NCI-H748 (cell line): Measurements from ENCODE around the gene TMEM150B.

Experiments
- DNase-seq: peaks from one replicate; lab custom pipeline; 2025; ENCODE audit not compliant: unreplicated experiment; lab: John Stamatoyannopoulos, UW

Gene TMEM150B, protein sequence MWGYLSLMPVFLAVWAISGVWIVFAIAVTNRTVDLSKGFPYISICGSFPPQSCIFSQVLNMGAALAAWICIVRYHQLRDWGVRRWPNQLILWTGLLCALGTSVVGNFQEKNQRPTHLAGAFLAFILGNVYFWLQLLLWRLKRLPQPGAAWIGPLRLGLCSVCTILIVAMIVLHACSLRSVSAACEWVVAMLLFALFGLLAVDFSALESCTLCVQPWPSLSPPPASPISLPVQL

GRCh38 chr19:55325172-55325571 lies at the start of gene TMEM150B:
TSS of gene TMEM150B (minus strand) at chr19:55325341. CDS start at chr19:55321036, 4,305 bp downstream.
- DNase-seq: no peak

- DNase-seq: no peak
Measured at GRCh38 chr19:55373993-55374757, 49.0 kb upstream of the TMEM150B start.

DNA sequence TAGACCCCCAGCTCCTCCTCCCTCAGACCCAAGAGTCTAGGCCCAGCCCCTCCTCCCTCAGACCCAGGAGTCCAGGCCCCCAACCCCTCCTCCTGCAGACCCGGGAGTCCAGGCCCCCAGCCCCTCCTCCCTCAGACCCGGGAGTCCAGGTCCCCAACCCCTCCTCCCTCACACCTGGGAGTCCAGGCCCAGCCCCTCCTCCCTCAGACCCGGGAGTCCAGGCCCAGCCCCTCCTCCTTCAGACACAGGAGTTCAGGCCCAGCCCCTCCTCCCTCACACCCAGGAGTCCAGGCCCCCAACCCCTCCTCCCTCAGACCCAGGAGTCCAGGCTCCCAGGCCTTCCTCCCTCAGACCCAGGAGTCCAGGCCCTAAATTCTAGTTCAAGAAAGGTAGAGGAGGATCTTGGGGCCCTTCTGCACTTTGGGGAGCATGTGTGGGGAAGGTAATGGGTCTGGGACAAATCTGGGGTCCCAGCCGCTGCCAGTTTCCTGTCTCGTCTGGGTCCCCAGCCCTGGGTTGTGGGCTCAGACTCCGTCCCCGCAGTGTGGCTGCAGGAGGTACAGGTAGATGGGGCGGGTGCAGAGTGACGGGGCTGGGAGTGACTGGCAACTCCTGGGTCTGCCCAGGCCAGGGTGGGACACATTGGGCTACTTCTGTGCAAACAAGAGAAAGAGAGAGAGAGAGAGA lies 48.3 kb upstream of the TMEM150B start:
- DNase-seq: no peak

- DNase-seq: no peak
Measured at GRCh38 chr19:55372316-55373081, 47.4 kb upstream of the TMEM150B start.

- no peak for DNase-seq
Measured at GRCh38 chr19:55370305-55370988, 45.3 kb upstream of the TMEM150B start, which contains the start of gene IL11. TSS of gene IL11 (minus strand) at chr19:55370463. CDS start at chr19:55370310, 153 bp downstream.

DNA sequence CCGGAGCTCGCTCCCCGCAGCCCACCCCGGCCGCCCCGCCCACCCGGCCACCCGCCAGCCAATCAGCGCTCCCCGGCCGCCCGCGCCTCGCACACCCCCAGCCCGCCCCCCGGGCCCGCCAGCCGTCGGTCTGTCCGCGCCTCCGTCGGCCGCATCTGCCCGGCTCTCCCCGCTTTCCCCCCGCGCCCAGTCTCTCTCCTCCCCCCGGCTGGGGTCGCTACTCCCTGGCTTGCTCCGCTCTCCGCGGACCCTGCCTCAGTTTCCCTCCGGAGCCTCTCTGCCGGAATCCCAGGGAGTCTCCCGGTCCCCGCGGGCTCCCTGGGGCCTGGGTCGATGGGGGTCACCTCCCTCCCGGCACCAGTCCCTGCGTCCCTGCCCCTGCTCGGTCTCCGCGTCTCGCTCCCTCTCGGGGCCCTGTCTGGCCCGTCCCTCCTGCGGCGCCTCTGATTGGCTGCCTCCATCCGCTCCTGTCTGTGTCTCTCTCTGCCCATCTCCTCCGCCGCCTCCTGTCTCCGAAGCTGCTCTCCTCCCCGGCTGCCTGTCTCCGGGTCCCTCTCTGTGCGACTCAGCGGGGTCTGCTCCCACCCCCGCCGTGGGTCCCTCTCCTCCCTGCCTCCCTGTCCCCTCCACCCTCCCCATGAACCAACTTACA lies 44.6 kb upstream of the TMEM150B start:
- peak; percentile 84 for DNase-seq

DNA sequence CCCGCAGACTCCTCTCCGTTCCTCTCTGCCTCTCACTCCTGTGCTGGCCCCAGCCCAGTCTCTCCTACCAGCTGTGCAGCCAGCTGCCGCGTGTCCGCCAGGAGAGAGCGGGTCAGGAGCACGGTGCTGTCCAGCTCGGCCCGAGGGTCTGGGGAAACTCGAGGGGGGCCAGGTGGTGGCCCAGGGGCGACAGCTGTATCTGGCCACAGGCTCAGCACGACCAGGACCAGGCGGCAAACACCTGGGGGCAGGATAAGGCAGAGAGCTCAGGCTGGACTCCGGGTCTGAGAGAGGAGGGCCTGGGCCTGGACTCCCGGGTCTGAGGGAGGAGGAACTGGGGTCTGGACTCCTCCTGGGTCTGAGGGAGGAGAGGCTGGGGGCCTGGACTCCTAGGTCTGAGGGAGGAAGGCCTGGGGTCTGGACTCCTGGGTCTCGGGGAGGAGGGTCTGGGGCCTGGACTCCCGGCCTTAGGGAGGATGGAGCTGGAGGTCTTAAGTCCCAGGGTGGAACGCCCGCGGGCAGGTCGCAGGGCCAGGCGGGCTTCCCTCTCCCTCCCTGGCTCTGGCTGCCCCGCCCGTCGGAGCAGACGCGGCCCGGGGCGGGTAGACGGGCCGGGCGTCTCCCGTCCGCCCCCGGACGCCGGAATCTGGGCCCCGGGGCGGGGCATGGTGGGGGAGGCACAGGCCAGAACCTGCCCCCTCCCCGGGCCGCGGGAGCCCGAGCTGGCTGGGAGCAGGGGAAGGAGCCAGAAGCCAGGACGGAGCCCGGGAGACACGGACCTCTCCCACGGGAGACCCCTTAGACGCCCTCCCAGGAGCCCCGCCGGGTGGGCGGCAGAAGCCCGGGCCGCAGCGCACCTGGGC lies 43.8 kb upstream of the TMEM150B start:
- DNase-seq: peak; percentile 28

GRCh38 chr19:55368106-55368505 lies 43.0 kb upstream of the TMEM150B start:
- DNase-seq: no peak

- no peak for DNase-seq
Measured at GRCh38 chr19:55366790-55367189, 41.6 kb upstream of the TMEM150B start.

DNA sequence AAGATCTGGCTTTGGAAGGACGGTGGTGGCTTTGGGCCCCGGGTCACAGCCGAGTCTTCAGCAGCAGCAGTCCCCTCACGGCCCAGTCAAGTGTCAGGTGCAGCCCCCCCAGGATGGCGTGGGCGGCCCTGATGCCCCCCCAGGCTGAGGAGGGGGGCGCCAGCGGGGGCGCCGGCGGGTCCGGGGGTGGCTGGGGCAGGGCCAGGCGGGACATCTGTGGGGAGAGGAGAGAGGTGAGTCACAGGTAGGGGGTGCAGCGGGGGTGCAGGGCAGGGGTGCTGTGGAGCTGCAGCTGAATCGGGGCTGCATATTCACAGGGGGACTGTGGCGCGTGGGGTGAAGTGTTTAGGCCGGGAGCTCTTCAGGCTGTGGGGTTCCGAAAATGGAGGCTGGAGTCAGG lies 40.8 kb upstream of the TMEM150B start:
- no peak for DNase-seq

DNA sequence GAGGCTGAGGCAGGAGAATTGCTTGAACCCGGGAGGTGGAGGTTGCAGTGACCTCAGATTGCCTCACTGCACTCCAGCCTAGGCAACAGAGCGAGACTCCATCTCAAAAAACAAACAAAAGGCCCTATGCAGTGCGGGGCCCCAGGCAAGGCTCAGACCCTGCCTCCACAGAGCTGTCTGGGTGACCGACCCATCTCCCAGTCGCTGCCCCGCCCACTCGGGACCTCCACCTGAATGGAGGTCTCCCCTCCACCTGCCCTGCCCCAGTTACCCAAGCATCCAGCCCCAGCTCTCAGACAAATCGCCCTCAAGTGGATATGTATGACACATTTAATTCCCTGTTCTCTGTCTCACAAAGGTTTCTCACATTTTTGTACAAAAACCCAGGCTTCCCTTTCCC lies 40.1 kb upstream of the TMEM150B start:
- DNase-seq: no peak

DNA sequence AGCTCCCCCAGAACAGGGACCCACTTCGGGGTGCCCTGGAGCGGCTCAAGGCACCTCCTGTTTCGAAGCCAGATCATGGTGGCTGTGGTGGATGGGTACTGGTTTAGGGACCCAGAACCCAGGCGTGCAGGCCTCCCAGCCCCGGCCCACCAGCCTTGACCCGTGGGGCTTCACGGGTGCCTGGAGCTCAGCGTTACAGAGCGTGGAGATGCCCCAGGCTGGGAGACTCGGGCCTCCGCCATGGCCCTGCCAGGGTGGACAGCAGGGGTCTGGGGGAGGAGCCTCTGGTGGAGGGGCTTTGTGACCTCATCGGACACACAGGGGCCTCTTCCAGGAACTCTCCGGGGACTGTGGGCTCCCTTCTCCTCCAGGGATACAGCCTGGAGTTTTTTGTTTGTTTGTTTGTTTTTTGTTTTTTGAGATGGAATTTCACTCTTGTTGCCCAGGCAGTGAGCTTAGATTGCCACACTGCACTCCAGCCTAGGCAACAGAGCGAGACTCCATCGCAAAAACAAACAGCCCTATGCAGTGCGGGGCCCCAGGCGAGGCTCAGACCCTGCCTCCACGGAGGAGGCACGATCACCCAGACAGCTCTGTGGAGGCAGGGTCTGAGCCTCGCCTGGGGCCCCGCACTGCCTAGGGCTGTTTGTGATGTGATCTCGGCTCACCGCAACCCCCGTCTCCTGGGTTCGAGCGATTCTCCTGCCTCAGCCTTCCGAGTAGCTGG lies 38.0 kb upstream of the TMEM150B start, which contains the start of gene GARIN5B:
Gene GARIN5B (minus strand): TSS at position 271 of the 727 bp plus-strand sequence. CDS start 194 bp downstream, at position 77.
- DNase-seq: no peak

DNA sequence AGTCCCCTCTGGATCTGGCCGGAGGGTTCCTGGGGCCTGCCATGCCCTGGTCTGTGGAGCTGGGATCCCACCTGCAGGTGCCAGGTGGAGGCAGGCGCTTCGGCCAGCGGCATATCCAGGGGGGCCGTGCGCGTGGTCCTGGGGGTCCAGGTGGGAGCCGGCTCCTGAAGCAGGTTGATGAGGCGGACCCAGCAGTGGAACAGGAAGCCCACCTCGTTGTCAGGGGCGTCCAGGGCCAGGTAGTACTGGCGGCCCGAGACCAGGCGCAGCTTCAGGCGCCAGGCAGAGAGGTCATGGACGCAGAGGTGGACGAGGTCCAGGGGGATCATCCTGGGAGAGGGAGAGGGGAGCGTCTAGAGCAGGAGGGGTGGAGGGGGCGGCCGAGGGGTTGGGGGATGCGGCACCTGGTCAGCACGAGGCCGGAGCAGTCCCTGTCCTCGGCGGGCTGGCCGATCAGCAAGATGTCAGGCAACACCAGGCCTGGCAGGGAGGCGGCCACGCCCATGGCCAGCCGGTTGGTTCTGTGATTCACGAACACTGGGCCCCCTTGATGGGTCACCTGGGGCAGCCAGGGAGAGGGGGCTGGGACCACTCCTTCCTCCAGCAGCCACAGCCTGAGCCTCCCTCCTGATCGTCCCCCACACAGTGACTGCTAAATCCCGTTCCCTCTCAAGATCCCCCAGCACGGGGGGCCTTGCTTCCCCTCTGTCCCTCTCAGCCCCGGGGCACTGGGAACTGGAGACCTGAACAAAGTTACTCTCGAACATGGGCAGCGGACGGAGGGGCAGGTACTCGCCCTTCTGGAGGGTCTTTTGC lies 37.2 kb upstream of the TMEM150B start:
- no peak for DNase-seq

GRCh38 chr19:55360902-55361301 lies 35.8 kb upstream of the TMEM150B start:
- DNase-seq: no peak

- DNase-seq: no peak
Measured at GRCh38 chr19:55358943-55359908, 34.1 kb upstream of the TMEM150B start.

GRCh38 chr19:55358493-55358892 lies 33.4 kb upstream of the TMEM150B start:
- DNase-seq: no peak
